ENCODE results near the gene ABHD16A.
A peak's percentile ranks its signal among the peaks of the same experiment; 100 is the strongest.

ABHD16A gene

DNA sequence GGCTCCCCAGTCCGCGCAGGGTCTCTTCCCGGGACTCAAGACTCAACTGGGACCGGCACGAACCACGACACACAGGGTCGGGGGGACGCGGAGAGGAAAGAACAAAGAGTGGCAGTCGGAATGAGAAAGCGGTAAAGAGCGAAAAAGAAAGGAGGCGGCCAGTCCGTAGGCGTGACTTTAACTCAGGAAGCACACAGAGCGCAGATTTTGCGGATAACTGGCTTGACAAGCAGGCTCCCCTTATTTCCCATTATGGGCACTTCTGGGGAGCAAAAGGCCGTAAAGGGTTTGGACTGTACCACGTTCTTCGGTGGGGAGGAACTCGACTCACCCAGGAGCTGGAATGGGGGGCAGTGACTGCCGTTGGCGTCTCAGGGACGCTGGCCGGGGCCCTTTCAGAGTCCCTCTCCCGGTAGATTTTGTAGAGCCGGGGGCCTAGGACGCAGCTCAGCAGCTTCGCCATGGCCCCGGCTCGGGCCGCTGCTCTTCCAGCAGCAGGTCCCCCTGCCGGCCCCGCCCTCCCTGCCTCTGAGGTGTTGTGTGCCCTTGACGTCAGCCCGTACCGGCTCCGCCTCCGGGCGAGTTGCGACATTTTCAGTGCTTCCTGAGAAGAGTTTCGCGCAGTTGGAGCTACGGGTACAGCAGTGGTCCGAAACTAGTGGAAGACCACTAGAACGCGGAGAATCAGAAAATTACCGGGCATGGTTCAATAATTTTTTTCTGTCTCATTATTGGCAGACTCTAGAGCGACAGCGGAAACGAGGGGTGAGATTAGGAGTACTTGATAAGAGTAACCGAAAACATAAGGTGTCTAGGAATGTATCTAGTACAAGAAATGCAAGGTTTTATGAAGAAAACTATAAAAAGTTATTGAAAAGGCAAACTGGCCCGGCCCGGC is at the start of gene ABHD16A:
ABHD16A (minus strand) TSS at position 506 of the 898 bp plus-strand sequence; CDS start at position 463, 43 bp downstream.
- peak; percentile 98 for DNase-seq (ENCODE audit: low read depth in 2 of 2)

DNA sequence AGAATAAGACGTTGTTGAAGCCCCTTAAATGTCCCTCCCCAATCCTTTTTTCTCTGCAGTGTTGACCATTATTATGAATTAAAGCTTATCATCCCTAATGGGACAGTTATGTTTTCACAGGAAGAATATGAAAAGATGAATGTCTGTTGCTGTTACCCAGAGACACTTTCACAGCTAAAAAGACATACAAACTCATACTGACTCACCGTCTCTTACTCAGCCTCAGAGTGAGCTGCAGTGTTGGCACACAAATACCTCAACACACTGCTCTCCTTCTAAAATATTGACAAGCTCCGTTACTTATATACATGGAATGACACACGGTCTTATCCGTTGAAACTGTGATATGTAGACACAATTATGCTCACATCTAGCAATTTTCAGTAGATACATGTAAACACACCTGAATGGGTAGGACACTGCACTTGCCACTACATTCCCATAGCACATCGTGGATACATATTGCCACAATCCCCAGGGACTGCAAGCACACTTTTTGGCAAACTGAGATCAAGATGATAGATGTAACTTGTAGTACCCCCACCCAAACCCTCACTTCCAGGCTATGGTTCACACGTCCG is 49.7 kb upstream of the ABHD16A start:
- no peak for DNase-seq (ENCODE audit: low read depth in 2 of 2)

- no peak for DNase-seq (ENCODE audit: low read depth in 2 of 2)
Measured at GRCh38 chr6:31750411-31751022, 47.4 kb upstream of the ABHD16A start.

- DNase-seq (ENCODE audit: low read depth in 2 of 2), result no peak
Measured at GRCh38 chr6:31749301-31750036, 46.3 kb upstream of the ABHD16A start.

- no peak for DNase-seq (ENCODE audit: low read depth in 2 of 2)
Measured at GRCh38 chr6:31744422-31744821, 41.3 kb upstream of the ABHD16A start.

DNA sequence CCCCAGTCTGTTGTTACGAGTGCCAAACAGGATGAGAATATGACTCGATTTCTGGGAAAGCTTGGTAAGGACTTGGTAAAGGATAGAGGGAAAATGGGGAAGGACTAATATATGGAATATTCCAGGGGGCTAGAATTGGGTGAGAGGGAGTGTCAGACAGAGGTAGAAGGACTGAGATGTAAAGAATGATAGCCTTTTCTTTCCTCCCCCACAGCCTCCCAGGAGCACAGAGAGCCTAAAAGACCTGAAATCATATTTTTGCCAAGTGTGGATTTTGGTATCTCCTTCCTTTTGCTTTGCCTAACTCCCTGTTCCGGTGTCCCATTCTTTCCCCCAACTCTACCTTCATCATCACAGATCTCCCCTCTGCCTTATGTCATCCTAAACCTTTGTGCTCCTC is 39.8 kb upstream of the ABHD16A start:
- no peak for DNase-seq (ENCODE audit: low read depth in 2 of 2)

DNA sequence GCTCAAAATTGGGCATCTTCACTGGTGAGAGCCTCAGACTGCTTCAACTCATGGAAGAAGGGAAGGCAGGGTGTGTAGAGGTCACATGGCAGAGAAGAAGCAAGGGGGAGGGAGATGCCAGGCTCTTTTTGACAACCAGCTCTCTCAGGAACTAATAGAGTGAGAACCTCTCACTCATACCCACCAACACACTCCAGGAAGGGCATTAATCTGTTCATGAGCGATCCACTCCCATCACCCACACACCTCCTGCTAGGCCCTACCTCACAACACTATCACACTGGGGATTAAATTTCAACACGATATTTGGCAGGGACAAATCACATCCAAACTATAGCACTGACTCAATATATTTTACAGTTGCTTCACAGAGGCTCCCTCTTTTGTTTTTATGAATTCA is 38.7 kb upstream of the ABHD16A start:
- DNase-seq (ENCODE audit: low read depth in 2 of 2), result no peak

GRCh38 chr6:31740397-31741223 is 37.5 kb upstream of the ABHD16A start:
- no peak for DNase-seq (ENCODE audit: low read depth in 2 of 2)

DNA sequence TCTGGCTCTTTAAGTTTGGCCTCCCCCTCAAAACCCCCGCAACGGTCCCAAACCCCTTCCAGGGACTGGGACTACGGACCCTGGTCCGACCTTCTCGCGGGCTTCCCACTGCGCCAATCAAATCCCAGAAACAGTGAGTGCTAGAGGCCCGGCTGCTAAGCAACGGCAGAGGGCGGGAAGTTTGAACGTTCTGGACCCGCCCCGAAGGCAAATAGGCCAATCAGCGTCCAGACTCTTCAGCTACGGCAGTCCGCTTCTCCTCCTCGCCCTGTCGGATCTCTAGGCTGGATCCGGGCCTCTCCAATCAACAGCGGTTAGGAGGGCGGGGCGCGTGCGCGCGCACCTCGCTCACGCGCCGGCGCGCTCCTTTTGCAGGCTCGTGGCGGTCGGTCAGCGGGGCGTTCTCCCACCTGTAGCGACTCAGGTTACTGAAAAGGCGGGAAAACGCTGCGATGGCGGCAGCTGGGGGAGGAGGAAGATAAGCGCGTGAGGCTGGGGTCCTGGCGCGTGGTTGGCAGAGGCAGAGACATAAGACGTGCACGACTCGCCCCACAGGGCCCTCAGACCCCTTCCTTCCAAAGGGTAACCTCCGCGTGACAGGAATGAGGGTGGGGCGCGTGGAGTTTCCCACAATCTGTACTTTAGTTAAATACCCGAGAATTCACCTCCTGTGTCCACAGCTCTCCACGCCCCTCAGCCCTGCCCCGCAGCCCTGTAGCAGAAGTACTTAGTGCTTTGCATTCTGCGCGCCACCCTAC is 36.7 kb upstream of the ABHD16A start, which contains the start of gene MSH5:
MSH5 (plus strand) TSS at position 367 of the 758 bp plus-strand sequence. CDS start 462 bp downstream, outside the sequence.
- peak; percentile 91 to 96 for DNase-seq (ENCODE audit: low read depth in 2 of 2)

- peak in 1 of 2 donors; percentile 43 for DNase-seq (ENCODE audit: low read depth in 2 of 2)
Measured at GRCh38 chr6:31737991-31738979, 35.2 kb upstream of the ABHD16A start.

DNA sequence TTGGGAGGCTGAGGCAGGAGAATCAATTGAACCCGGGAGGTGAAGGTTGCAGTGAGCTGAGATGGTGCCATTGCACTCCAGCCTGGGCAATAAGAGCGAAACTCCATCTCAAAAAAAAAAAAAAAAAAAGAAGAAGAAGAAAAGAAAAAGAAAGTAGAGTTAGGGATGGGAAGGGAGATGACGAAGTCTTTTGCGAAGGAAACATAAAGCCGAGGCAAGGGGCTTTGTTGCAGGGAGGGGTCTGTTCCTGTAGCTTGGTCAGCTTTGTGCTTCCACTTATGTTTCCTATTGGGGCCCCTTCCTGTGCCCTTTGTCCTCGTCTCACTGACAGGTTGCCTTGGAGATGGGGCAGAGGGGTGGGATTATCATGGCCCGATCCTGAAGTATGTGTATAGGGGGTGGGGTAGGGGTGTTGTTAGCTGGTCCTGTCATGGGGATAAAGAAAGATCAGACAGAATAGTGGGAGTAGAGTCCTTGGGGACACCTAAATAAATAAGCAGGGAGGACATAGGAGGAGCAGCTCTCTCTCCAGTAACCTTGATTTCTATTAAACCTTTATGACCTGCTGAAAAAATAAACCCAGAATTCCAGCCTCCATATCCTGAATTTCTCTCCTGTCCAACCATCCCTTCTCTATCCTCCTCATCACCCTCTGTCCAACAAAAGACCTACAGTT is 34.3 kb upstream of the ABHD16A start:
- DNase-seq (ENCODE audit: low read depth in 2 of 2), result no peak

- DNase-seq (ENCODE audit: low read depth in 2 of 2), result no peak
Measured at GRCh38 chr6:31736768-31737314, 33.7 kb upstream of the ABHD16A start.

DNA sequence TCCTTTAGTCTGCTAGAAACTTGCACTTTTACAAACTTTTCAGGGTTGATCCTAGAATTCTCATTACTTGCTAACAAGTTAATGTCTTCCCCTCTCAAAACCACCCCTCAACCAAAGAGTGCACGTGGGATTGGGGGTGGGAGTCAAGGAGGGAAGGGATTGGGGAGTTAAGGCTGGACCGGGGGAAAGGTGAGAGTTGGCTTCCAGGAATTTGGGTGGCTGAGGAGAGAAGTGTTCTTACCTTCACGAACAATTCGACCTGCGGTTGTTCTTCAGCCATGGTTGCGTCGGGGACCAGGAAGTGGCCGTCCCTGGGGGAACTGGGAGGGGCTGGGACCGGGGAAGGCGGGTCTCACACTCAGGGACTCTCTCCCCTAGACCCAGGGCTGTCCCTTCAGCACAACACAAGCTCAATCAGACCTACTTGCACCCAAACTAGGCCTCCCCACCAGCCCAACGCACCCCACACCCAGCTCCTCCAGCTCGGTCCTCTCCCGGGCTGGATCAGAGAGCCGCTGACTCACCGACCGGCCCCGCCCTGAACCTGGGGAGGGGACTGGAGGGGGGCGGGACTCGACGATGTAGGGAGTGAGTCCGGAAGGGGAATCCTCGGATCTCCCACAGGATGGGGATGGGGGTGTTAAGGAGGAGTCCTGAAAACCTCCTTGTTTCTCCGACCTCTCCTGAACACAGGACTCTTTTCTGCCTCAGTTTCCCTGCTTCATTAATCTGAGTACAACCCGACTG is 33.1 kb upstream of the ABHD16A start, which contains the start of gene CLIC1:
CLIC1 (minus strand) TSS at position 510 of the 747 bp plus-strand sequence; CDS start at position 280, 230 bp downstream.
- DNase-seq (ENCODE audit: low read depth in 2 of 2), result peak; percentile 76 to 78

- DNase-seq (ENCODE audit: low read depth in 2 of 2), result no peak
Measured at GRCh38 chr6:31734821-31735406, 31.8 kb upstream of the ABHD16A start.

GRCh38 chr6:31734247-31734820 is 31.2 kb upstream of the ABHD16A start:
- DNase-seq (ENCODE audit: low read depth in 2 of 2), result peak in 1 of 2 donors; percentile 40

- no peak for DNase-seq (ENCODE audit: low read depth in 2 of 2)
Measured at GRCh38 chr6:31733734-31734133, 30.6 kb upstream of the ABHD16A start.
